Astrocyte of the spinal cord (primary cell): ENCODE results near the gene ASPSCR1.
A peak's percentile ranks its signal among the peaks of the same experiment; 100 is the strongest.

Experiments used
- DNase-seq: peaks from one replicate; pipeline ENCODE4 v3.0.0; 2011; ENCODE audit warnings: low read depth, low spot score
- H3K4me3 ChIP-seq: 2 replicates; pipeline ENCODE4 v1.5.1; 2011; ENCODE audit warnings: low read depth, mild to moderate bottlenecking, low read length, moderate library complexity
- in situ Hi-C: cut with HindIII; loops from 2 replicates; pipeline ENCODE4 v1.10.0; 2017; ENCODE audit warnings: low sequenced_read_pairs
- TF ChIP-seq, protein P1 (sequence below): IDR thresholded peaks from 2 replicates; pipeline ENCODE4 v1.5.1; 2012; ENCODE audit warnings: low read depth, mild to moderate bottlenecking, low read length, inconsistent platforms

ASPSCR1 gene

DNA sequence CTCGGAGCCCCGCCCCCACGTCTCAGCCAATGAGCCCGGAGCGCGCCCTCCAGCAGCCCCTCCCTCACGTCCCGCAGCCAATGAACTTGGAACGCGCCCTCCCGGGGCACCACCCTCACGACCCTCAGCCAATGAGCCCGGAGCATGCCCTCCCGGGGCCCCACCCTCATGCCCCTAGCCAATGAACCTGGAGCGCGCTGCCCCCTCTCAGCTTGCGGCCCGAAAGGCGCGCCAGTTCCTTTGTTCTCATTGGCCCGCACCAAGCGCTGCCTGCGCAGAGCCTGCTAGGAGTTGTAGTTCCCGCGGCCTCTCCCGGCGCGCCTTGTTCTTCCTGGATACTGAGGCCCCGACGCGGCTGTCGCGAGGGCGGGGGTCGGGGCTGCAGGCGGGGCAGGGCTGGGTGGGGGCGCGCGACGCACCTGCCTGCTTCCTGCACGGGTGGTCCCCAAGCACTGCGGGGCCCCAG is 45.6 kb downstream of the ASPSCR1 start, which contains the start of gene LRRC45:
Gene LRRC45 (plus strand): TSS at position 325 of the 466 bp plus-strand sequence. CDS start 339 bp downstream, outside the sequence.
- TF ChIP-seq, protein P1, sequence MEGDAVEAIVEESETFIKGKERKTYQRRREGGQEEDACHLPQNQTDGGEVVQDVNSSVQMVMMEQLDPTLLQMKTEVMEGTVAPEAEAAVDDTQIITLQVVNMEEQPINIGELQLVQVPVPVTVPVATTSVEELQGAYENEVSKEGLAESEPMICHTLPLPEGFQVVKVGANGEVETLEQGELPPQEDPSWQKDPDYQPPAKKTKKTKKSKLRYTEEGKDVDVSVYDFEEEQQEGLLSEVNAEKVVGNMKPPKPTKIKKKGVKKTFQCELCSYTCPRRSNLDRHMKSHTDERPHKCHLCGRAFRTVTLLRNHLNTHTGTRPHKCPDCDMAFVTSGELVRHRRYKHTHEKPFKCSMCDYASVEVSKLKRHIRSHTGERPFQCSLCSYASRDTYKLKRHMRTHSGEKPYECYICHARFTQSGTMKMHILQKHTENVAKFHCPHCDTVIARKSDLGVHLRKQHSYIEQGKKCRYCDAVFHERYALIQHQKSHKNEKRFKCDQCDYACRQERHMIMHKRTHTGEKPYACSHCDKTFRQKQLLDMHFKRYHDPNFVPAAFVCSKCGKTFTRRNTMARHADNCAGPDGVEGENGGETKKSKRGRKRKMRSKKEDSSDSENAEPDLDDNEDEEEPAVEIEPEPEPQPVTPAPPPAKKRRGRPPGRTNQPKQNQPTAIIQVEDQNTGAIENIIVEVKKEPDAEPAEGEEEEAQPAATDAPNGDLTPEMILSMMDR, result no peak

DNA sequence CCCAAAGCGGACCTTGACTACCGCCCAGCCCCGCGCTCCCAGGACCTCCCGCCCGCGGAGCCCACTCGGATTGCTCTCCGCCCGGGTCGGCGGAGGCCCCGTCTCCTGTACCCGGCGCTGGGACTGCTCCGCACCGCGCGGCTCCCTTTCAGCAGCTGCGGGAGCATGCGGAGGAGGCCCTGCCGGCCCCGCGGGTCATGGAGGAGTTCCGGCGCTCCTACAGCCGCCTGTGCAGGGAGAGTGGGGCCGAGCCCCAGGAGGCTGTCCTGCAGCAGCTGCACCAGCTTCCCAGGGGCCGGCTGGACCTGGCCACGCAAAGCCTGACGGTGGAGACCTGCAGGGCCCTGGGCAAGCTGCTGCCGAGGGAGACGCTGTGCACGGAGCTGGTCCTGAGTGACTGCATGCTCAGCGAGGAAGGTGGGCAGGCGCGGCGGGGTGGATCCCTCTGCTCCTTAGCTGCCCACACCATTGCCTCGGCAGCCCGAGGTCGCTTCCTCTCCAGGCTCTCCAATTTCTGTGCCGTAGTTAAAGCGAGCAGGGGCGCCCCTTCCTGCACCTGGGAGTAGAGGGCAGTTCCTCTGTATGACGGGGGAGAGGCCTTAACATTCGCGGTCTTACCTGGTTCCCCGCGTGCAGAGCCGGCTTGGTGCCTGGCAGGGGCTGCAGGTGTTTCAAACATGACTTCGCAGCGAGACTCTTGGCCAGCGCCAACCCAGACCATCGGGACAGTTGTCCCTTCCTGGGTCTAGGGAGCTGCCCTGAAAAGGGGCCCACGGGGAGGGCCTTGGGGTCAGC is 46.2 kb downstream of the ASPSCR1 start:
- no peak for DNase-seq
- H3K4me3 ChIP-seq, result peak overlapping the region; percentile 59
- TF ChIP-seq, protein P1, result no peak
- in situ Hi-C loops, result no loop called here

More for the DNA sequence above, 45.6 kb downstream of the ASPSCR1 start, which contains the start of gene LRRC45:
- H3K4me3 ChIP-seq, result peak within 1 kb of the TSS; percentile 70
- peak; percentile 100 for DNase-seq
- in situ Hi-C loops, result no loop called here

DNA sequence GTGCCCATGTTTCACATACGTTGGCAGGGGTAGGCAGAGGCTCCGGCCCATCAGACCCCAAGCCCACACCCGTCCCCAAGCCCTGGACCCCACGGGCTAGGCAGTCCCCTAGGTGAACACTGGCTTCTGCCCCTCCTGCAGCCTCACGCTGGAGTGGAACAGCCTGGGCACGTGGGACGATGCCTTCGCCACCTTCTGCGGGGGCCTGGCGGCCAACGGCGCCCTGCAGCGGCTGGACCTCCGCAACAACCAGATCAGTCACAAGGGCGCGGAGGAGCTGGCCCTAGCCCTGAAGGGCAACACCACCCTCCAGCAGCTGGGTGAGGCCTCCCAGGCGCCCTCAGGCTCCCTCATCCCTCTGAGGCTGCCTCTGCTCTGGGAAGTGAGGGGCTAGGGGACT is 47.4 kb downstream of the ASPSCR1 start:
- H3K4me3 ChIP-seq, result no peak overlapping the region
- in situ Hi-C loops, result no loop called here
- TF ChIP-seq, protein P1, result no peak
- DNase-seq, result no peak

DNA sequence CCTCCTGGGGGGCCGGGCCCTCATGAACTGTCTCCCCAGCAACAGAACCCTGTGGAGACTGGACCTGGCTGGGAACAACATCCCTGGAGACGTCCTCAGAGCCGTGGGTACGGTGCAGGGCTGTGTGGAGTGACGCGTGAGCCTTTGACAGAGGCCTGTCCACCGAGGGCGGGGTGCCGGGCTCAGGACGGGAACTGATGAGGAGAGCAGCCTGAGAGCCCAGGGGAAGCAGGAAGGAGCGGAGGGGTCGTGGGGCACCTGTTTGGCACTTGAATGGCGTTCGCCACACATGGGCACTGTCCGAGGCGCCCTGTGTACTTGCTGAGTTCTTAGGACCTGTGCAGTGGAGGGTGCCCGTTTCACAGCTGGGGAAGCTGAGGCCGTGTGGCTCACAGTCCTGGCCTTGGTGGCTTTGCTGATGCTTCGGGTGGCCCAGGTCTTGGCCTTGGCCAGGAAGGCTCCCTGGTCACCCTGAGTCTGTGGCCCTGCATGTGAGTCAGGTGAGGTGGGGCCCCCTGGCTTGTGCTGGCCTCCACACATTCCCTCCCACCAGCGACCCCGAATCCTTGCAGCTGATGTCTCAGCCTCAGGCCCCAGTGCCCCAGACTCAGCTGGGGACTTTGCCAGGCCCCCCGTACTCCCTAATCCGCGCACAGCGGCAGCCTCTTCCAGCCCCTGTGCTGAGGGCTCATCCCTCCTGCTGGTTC is 48.1 kb downstream of the ASPSCR1 start:
- H3K4me3 ChIP-seq, result no peak overlapping the region
- in situ Hi-C loops, result no loop called here
- TF ChIP-seq, protein P1, result no peak
- DNase-seq, result no peak

DNA sequence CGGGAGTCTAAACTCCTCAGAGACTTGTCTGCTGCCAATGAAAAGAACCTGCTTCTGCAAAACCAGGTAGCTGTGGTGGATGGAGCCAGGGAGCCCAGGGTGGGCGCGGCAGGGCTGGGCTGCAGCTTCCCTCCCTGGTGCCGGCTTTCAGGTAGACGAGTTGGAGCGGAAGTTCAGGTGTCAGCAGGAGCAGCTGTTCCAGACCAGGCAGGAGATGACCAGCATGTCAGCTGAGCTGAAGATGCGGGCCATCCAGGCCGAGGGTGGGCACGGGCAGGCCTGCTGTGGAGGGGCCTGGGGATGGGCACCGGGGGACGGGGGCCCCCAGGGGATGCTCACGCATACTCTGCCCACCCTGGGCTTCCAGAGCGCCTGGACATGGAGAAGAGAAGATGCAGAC is 50.8 kb downstream of the ASPSCR1 start:
- TF ChIP-seq, protein P1, result no peak
- in situ Hi-C loops, result no loop called here
- H3K4me3 ChIP-seq, result no peak overlapping the region
- DNase-seq, result no peak

DNA sequence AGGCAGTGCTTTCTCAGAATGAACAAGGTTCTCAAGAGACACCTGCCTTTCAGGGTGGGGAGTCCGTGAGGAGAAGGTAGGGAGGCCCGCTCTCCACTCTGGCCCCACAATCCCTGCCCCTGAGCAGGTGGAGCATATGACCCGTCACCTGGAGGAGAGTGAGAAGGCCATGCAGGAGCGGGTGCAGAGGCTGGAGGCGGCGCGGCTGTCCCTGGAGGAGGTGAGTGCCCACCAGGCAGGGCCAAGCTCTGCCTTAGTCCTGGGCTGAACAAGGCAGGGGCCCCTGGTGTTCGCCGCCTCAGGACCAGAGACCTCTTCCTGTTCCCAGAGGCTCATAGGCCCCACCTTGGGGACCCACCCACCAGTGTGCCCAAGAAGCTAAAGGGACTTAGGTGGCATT is 51.5 kb downstream of the ASPSCR1 start:
- in situ Hi-C loops, result no loop called here
- H3K4me3 ChIP-seq, result no peak overlapping the region
- DNase-seq, result no peak
- TF ChIP-seq, protein P1, result no peak
